Activated CD8-positive, alpha-beta memory T cell treated with anti-CD3 and anti-CD28 coated beads, Interleukin-2, amount 50 U/mL, for 4 hours (primary cell): ENCODE data around the gene ABTB2.

Source experiments
- DNase-seq: peaks from one replicate; pipeline ENCODE4 v3.0.0-alpha.2; 2020

Gene ABTB2

GRCh38 chr11:34340653-34341052 is 17.2 kb downstream of the ABTB2 start:
- DNase-seq, result no peak

DNA sequence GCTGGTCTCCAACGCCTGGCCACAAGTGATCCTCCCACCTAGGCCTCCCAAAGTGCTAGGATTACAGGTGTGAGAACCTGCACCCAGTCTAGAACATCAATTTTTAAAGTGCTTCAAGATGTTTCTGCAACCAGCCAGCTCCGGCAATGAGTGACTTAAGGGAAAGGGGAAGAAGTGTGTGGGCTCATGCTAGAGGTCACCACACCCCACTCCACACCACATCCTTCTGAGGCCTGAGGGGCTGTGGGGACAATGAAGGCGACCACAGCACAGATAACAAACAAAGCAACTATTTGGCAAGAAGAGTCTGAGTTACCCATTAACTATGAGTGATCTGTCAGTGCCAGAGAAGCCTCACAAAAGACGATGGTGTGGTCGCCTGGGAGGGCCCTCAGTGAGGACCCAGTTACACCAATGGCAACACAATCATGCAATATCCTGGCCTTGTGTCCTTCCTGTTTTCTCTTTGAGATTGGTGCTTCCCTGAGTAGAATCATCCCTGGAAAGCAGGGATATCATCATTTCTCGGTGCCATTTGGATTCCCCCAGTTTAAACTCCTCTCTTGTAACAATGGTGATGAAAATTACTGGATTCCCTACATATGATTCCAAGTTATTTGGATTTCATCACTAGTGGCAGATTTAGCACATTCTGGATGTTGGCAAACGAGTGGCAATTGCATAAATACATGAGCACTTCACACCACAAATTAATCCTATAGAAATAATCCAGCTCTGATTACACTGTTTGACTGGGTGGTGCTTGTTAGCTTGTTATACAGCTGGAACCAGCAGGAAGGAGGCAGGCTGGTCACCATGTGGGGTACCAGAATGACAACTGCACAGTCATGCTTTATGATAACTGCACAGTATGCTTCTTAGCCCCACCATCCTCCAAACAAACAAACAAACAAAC is 18.4 kb downstream of the ABTB2 start:
- no peak for DNase-seq

DNA sequence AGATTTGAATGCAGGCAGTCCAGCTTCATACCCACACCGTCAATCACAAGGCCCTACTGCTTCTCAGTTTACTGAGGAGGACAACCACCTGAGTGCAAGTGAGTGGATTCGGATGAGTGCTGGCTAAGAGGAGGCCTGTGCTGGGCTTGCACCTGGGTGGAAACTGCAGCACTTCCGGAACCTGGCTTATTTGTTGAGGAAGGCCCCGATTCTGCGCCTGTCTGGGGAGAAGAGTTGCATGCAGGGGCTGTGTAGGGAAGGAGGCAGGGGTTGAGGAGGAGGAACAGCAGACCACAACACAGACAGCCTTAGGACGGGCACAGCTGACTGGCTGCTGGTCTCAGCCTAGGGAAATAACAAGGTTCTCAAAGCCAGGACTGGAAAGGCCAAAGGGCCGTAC is 20.8 kb downstream of the ABTB2 start:
- DNase-seq, result no peak

GRCh38 chr11:34335801-34336200 is 22.0 kb downstream of the ABTB2 start:
- no peak for DNase-seq

DNA sequence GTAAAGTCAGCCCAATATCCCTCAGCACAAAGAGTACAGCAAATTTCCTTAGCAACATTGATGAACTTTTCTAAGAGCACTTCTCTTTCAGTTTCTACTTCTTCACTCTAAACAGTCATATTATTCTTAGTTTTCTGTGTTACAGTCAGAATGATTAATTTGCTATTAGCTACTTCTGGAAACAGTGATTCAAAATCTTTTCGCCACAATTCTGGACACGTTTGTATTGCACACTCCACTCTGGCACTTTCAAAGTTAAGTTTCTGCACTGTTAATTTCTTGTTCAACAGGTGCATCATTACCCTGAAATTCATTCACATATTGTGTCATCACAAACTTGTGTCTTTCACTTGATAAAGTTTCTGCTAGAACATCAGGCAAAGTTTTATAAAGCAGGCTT is 22.5 kb downstream of the ABTB2 start:
- DNase-seq, result no peak

DNA sequence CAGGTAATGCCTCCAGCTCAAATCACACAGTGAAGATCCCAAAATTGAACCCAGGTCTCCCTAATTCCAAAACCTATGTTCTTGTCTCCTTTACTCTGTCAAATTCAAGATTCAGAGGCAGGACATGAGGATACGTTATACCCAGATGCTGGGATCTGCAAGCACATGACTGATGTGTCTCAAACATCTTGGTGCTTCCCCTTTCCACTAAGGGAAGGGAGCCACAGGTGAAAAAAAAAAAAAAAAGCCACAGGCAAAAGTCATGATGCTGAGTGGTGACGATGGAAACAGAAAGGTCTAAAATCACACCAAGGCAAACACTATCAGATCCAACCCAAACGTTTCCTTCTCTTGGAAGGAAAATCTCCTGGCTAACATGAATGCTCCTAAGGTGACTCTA is 24.0 kb downstream of the ABTB2 start:
- DNase-seq, result no peak

- no peak for DNase-seq
Measured at GRCh38 chr11:34332524-34332923, 25.3 kb downstream of the ABTB2 start.

DNA sequence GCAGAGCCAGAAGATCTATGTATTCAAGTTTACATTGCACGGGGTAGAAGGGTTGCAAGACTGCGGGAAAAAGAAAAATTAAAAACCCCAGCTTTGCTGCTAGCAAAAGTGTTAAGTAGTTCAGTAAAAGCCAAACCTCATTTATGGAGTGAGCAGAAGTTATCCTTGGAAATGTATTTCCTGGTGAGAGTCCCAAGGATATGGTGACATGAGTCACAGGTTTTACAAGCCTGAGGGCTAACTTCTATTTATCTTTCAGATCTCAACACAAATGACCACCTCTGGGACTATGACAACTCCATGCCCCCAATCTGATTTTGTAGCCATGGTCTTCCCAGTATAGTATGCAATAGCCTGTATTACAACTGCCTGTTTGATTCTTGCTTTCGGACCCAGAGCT is 26.1 kb downstream of the ABTB2 start:
- no peak for DNase-seq

- DNase-seq, result no peak
Measured at GRCh38 chr11:34331329-34331728, 26.5 kb downstream of the ABTB2 start.

- DNase-seq, result no peak
Measured at GRCh38 chr11:34330653-34331052, 27.2 kb downstream of the ABTB2 start.

- DNase-seq, result no peak
Measured at GRCh38 chr11:34329876-34330275, 27.9 kb downstream of the ABTB2 start.

DNA sequence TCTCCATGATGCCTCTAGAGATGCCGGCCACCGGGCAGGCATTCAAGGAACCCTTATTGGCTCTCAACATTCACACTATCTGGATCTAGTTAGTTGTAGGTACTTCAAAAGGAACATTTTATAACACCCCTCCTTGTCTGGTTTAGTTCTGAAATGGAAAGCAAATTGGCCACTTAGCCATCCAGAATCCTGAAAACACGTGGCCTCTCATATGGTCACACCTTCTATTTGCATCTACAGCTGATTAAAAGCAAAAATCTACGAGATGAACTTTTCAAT is 29.2 kb downstream of the ABTB2 start:
- DNase-seq, result no peak

GRCh38 chr11:34327804-34328631 is 29.8 kb downstream of the ABTB2 start:
- DNase-seq, result no peak

- DNase-seq, result no peak
Measured at GRCh38 chr11:34324466-34324865, 33.3 kb downstream of the ABTB2 start.

- DNase-seq, result no peak
Measured at GRCh38 chr11:34323601-34324000, 34.2 kb downstream of the ABTB2 start.

DNA sequence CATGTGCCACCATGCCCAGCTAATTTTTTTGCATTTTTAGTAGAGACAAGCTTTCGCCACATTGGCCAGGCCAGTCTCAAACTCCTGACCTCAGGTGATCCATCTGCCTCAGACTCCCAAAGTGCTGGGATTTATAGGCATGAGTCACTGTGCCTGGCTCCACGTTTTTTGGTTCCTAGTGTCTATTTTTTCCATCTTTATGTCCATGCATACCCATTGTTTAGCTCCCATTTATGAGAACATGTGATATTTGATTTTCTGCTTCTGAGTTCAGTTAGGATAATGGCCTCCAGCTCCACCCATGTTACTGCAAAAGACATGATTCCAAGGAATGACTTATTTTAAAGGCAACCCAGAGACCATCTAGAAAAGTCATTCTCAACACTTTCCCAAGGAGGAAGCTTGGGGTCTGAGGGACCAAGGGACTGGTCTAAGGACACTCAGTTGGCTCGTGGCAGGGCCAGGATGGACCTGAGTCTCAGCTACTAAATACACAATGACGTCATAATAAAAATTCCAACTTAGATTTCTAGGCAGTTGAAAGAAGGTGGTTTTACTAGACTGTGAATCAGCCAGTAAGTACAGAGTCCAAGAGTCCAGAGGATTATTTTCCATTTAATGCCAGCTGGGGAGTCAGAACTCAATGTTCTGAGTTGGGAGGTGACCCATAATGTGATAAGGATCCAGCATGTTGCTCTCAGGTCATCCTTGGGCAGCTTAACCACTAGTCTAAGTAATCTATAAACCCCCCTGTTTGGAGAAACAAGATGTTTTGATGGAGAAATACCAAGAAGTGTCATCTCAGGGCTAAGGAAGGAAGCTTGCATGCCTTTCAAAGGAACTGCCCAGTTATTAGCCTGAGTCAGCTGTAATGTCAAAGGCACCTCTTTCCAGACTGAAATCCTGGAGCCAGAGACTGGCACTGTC is 39.4 kb downstream of the ABTB2 start:
- no peak for DNase-seq

DNA sequence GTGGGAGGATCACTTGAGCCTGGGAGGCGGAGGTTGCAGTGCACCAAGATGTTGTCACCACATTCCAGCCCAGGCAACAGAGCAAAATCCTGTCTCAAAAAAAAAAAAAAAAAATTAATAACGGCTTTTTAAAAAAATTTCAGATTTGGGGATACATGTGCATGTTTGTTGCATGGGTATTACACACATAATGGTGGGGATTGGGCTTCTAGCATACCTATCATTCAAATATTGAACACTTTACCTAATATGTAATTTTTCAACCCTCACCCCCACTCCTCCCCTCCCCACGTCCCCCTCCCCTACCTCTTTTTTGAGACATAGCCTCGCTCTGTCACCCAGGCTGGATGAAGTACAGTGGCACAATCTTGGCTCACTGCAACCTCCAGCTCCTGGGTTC is 40.1 kb downstream of the ABTB2 start:
- DNase-seq, result no peak

DNA sequence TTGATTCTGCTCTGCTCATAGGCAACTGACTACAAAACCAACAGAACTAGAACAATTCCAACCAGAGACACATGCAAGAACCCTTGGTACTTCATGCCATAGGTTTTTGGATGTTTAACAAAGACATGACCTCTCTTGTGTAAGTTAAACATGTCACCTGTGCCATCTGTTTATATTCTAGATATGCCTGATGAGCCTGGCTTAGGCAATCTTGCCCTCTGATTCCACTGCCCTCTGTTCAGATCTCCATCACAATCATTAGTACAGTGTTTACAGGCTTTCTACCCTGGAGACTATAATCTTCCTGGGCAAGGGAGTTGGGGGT is 40.8 kb downstream of the ABTB2 start:
- no peak for DNase-seq

- DNase-seq, result no peak
Measured at GRCh38 chr11:34316347-34317035, 41.3 kb downstream of the ABTB2 start.

- DNase-seq, result no peak
Measured at GRCh38 chr11:34315394-34315793, 42.4 kb downstream of the ABTB2 start.

GRCh38 chr11:34314936-34315335 is 42.9 kb downstream of the ABTB2 start:
- DNase-seq, result no peak

GRCh38 chr11:34314176-34314575 is 43.6 kb downstream of the ABTB2 start:
- DNase-seq, result no peak

GRCh38 chr11:34313099-34313517 is 44.7 kb downstream of the ABTB2 start:
- no peak for DNase-seq
